DMS153 treated with DMSO at 0.1 percent for 48 hours (cell line): ENCODE measurements around the gene LSG1.
A peak's percentile ranks its signal among the peaks of the same experiment; 100 is the strongest.
"Not testable (repeated sequence)": the region's sequence is repeated elsewhere in the genome, so short reads cannot be mapped to it uniquely, and the experiment has no call there.

Experiments used
- DNase-seq: peaks from one replicate; lab custom pipeline; 2025; ENCODE audit not compliant: unreplicated experiment; lab: John Stamatoyannopoulos, UW

LSG1 gene

DNA sequence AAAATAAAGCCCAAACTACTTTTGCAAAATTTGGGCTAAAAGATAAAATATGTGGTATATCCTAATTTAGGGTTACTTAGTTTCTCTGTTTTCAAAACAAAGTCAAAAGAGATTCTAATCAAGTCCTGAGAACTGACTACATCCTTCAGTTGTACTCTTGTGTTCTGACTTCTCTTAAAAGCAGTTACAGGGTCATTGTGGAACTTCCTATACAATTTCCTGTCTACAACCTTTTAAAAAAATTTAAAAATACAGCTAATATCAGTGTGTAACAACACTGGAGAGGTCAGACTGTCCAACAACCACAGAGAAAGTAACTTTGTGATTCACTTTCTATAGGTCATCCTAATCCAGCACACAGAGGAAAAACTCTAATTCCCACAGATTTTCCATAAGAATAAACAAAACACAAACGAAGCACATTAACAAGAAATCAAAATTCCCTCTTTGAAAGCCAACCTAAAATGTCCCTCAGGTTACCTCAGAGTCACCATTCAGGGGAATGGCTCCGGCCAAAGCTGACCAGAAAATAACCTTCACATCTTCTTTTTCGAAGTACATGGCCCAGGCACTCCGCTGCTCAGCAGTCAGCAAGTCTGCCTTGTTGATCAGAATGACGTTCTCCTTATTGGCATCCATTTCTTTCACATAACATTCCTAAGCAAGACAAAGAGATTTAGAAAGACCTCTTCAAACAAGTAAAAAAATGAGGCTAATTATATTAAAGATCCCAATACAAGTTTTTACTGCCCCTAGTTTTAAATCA, 13.3 kb downstream of the LSG1 start:
- no peak for DNase-seq

DNA sequence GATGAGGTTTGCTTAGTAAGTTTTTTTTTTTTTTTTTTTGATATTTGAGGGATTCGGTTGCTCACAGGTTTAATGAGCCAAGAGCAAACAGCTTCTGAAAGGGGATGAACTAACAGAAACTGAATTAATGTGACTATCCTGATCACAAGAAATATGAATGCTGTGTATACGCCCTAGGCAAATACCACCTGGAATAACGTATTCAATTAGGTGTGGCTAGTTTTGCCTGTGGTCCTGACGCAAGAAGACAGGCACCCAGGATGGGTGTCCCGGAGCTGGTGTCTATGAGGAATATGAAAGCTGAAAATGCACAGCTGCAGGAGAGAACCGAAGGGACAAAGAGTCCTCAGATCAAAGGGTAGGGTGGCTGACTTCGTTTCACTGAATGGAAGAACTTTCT, 14.6 kb downstream of the LSG1 start:
- DNase-seq, result no peak

DNA sequence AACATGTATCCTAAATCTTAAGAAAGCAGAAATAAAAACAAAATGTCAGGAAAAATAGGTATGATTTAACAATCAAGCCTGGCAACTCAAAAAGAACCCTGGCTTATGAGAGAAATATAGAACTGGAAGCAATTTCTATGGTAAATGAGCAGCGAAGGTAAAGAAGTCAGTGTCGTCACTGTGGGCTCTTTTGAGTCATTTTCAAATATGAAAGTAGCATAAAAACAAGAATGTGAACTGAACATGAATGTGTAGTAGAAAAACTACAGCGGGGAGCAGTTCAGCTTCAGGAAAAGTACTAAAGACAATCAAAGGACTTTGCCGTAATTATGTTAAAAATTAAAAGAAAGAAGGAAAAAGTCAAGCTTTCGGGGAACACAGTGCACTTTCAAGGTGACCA, 17.5 kb downstream of the LSG1 start:
- DNase-seq, result no peak

DNA sequence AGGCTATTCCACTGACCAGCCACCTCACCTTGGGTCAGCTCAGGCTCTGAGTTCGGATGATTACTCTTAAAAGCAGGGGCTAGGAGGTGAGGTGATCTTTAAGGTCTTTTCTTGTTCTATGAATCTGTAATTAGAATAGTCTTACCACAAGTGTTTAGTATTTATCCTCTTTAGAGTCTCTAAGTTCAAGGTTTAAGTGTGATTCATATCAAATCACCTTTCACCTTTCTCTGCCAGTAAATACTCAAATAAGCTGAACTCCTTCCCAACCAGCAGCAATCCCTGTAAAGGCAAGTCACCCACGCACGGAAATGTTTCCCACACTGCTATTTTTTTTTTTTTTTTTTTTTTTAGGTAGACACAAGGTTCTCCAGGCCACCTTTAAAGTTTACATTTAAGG, 24.2 kb downstream of the LSG1 start:
- DNase-seq, result no peak

DNA sequence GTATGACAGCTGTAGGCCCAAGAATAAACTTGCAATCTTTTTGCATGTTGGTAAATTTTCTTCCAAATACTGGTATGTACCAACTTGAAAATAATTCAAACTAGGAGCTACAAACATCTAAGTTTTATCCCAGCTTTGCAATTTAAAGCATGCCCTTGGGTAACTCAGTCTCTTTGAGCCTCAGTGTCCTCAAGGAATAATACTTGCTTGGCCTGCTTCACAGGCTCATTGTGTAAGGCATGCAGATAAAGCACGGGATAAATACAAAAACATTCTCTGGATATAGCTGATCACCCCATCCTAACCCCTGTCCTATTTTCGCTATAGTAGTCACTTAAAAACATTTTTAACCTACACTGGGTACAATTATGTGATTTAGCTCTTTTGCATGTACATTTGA, 29.2 kb downstream of the LSG1 start:
- DNase-seq, result no peak

DNA sequence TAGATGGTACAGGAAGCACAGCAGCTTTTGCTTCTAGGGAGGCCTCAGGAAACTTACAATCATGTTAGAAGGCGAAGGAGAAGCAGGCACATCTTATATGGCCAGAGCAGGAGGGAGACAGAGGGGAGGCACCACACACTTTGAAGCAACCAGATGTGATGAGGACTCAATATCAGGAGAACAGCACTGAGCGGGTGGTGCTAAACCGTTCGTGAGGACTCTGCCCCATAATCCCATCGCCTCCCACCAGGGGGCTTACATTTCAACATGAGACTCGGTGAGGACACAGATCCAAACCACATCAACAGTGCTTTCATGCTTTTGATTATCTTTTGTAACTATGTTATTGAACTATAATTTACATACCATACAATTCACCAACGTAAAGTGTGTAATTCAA, 31.2 kb downstream of the LSG1 start:
- no peak for DNase-seq

DNA sequence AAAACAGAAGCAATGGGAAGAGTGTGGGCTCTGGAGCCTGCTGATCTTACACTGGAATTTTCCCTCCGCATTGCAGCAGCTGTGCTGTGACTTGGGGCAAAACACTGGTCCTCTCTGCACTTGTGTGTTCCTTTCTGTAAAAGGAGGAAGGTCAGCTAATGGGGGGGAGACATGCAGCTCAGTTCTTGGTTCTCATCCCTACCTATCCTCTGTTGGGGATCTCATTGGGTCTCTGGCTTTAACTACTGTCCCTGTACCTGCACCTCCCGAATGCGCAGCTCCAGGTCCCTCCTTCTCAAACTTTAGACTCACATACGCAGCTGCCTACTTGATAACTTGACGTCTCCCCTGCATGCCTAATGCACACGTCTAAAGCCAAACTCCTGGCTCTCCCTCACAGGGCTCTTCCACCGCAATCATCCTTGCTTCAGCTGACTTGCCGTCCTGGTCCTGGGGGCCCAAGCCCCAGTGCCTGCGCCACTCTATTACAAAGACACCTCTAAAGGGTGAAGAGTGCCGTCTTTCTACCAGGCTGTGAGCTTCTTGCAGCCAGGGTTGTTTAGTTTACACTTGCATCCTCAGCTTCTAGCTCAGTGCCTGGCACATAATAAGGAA, 32.9 kb downstream of the LSG1 start:
- DNase-seq, result no peak

DNA sequence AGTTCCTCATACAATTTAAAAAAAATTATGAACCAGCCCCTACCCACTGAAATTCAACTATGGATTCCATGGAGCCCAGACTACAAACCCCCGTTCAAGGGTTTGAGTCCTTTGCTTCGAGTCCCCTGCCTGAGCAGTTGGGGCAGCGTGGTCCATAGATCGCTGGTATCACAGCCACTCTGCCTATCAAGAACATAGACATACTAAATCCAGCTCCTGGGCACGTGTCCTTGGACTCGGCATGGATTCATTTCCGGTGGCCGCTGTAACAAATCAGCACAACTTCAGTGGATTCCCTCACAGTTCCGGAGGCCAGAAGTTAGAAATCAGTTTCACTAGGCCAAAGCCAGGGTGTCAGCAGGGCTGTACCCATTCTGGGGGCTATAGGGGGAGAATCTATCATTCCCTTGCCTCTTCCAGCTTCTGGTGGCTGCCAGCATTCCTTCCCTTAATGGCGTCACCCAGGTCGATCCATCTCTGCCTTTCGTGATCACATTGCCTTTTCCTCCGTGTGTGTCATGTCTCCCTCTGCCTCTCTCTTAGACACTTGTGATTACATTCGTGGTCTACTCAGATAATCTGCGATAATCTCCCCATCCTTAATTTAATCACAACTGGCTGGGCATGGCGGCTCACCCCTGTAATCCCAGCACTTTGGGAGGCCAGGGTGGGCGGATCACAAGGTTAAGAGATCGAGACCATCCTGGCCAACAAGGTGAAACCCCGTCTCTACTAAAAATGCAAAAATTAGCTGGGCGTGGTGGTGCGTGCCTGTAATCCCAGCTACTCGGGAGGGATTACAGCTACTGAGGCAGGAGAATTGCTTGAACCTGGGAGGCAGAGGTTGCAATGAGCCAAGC, 34.2 kb downstream of the LSG1 start:
- DNase-seq, result no peak

DNA sequence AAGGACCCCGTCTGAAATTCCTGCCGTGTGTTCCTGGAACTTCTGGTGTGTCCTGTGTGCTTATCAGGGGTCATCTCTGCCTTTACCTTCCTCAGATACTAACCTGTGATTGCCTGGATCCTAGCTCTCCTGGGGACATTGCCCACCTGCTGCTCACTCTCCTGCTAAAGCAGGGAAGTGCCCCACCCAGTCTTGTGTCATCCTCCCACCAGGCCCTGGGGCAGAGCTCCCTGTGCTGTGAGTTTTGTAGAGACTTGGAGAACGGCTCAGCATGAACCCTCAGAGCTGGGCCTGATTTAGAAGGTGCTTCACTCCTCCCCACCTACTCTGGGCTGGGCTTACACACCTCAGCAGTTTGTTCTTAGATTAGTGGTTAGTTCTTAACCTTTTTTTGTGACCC, 34.9 kb downstream of the LSG1 start:
- DNase-seq, result no peak

DNA sequence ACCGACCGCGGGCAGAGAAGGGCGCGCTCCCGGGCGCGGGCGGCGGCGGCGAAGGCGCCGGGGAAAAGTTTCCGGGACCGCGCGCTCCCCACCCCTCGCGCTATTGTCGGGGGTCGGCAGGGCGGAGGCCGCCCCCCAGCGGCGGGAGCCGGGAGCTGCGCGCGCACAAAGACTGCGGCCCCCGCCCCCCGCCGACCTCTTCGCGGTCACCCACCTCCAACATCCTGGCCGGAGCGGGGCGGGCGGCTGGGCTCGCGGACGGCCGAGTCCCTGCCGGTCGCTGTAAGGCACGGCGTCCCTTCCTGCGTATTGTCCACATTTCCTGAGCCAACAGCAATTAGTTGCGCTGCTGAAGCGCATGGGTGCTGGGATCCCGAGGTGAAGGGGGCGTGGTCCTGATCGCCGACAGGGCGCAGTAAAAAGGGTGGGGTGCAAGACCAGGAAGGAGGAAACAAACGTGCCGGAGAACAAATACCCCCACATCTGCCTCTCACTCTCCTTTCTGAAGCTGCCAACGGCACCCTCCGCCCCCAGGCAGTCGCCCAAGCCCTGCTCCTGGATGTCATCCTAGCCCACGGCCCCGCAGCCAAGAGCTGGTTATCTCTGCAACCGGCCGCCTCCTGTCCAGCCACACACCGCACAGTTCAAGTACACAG, 38.5 kb downstream of the LSG1 start, which contains the start of gene TMEM44:
Gene TMEM44, minus strand, starts transcription at position 71 of the 656 bp plus-strand sequence. CDS start 204 bp downstream, outside the sequence.
- DNase-seq, result peak; percentile 70

DNA sequence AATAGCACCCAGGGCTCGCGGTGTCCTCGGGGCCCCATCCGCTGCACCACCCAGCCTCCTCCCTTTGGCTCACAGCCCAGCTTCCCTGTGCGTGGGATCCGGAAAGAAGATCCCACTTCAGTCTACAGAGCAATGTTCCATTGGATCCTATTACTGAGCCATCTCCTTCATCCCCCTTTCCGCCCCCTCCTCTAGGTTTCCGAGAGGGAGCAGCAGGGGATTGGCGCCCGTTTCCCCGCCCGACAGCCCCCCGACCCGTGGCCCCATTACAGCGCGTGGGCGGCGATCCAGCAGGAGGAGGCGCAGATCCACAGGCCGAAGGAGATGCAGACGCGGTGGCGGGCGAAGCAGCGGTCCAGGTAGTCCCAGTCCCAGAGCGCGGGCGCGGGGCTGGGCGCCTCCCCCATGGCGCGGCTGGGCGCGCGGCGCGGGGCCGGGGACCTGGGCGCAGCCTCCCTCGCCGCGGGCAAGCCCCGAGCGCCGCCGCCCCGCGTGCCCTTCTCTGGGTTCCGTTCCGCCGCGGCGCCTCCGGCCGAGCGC, 39.1 kb downstream of the LSG1 start:
- DNase-seq, result no peak

DNA sequence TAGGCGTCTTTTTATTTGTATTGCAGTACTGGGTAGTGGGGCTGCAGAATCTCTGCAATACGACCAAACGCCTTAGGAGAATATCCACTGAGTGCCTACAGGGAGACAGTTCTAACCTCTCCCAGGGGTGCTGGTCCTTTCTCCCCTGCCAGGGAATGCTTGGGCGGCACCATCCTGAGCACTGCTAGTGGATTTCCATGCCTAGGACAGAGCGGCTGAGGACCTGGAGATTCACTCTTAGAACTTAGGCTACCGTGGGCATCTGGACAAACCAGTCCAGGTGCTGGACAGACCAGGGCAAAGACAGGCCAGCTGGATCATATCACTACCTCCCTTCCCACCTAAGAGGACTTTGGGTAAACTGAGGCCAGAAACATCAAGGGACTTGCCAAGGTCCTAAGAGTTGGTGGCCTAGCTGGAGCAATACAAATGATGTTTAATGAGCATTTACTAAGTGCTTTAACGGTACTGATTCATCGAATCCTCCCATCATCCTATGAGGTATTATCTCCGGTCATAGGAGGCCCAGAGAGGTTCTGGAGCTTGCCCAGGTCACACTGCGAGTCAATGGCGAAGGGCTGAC, 39.7 kb downstream of the LSG1 start:
- no peak for DNase-seq

DNA sequence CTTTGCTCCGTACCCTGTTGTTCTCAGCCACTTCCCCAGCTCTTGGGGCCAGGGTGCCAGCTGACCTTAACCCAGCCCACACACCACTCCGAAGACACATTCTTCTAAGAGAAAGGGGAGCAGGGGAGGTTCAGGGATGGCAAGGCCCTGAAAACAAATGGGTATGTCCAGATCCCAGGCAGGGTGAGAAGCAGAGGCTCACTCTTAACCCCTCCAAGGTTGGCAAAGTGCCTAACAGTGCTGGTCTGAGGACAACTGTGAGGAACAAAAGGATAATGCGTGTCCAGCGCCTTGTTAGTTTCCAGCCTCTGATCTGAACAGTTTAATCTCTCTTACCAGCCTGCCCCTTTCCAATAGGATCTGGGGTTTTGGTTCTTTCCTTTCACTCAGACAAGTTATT, 40.3 kb downstream of the LSG1 start:
- no peak for DNase-seq

DNA sequence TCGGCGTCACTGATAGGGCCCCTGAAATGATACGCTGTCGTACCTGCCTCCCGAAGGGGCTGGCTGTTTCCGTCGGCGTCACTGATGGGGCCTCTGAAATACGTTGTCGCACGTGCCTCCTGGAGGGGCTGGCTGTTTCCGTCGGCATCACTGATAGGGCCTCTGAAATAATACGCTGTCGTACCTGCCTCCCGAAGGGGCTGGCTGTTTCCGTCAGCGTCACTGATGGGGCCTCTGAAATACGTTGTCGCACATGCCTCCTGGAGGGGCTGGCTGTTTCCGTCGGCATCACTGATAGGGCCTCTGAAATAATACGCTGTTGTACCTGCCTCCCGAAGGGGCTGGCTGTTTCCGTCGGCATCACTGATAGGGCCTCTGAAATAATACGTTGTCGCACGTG, 41.3 kb downstream of the LSG1 start:
- not testable (repeated sequence) for DNase-seq

DNA sequence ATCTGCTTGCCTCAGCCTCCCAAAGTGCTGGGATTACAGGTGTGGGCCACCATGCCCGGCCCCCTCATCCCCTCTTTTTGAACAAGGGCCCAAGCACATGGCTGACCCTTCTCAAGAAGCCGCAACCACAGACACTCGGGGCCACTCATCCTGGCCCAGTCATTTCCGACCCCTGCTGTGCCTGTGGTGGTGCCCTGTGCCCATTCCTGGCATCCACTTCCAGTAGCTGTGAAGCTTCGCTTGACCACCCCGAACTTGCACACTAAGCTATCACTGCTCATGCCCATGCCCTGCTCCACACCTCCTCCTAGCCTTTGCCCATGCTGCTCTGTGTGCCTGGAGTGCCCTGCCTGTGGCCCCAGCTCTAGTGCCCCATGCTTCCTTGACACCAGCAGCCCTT, 47.0 kb downstream of the LSG1 start:
- DNase-seq, result no peak

DNA sequence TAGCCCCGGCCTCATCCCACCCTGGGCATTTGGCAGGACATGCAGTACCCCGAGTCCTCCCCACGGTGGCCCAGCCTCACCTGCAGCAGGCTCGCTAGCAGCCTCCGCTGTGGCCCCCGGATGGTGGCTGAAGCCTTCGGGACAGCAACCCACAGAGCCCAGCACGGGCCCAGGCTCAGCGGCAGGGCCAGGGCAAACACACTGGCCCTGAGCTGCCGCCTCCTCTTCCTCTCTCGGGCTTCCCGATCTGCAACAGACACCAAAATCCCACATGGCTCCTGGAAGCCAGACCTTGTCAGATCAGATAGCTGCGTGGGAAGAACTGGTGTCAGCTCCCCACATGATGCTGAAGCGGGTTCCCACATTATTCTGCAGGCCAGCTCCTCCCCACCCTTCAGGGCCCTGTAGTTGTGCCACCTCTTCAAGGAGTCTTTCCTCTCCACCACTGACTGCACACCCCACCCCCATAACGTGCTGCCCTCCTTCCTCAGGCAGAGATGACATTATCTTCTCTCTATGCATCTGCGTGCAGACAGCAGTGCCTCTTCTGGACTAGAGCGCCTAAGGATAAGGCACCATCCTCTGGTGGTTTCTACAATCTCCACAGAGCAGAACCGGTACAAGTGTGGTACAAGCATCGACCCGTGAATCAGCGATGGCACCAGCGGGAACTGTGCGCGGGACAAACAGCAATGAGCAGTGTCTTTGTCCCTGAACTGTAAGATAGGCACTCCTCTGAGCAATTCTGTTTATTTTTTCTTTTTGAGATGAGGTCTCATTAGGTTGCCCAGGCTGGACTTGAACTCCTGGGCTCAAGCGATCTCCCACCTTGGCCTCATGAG, 48.3 kb downstream of the LSG1 start:
- DNase-seq, result no peak

DNA sequence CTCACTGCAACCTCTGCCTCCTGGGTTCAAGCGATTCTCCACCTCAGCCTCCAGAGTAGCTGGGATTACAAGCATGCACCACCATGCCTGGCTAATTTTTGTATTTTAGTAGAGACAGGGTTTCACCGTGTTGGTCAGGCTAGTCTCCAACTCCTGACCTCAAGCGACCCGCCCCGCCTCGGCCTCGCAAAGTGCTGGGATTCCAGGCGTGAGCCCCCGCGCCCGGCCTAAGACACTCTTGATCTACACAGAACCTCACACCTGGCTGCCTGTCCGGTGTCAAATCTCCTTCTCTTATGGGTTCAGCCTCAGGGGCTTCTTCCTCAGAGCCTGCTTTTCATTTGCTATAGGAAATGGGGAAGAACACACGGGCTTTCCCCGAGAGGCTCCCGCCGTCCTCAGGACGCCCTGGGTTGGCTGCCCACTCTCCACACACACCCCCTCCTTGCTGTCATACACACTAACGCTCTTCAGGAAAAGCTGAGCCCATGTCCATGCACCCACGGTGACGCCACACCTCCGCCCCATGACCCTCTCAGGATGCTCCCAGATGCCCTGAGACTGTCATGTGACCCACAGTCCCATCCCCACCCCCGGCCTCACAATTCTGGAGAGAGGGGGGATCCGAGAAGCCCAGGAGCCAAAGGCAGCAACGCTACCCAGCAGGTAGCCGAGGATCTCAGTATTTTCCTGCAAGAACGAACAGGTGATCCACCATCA, 49.2 kb downstream of the LSG1 start:
- no peak for DNase-seq

DNA sequence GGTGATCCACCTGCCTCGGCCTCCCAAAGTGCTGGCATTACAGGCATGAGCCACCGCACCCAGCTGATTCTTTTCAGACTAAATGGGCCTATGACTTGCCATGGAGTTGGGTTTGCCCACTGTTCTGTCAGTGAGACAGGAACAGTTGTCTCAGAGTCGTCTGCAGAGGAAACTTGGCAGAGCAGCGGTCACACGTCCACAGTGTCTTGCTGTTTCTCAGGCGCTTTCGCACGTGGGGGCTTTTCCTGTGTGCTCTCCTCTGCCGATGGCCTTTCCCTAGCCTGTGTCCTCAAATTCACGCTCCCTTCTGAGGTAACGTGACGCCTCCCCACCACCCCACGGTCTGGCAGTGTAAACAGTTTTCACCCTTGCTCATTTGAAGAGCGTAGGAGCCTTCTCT, 50.0 kb downstream of the LSG1 start:
- DNase-seq, result no peak

DNA sequence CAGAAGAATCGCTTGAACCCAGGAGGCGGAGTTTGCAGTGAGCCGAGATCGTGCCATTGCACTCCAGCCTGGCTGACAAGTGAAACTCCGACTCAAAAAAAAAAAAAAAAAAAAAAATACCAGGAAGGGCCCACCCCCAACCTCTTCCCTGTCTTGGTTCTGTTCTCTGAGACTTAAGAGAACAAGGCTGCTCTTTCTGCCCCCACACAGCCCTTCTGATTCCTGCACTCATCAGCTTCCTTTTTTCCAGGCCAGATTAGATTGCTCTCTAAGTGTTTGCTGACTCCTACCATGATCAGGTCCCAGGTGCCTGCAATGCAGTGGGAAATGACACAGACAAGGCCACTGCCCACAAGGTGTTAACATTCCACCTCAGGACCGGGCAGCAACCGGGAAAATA, 51.8 kb downstream of the LSG1 start:
- no peak for DNase-seq
